Stimulated activated CD4-positive, alpha-beta T cell treated with anti-CD3 and anti-CD28 coated beads, Interleukin-15, amount 100 ng/mL, for 48 hours (primary cell): ENCODE data around the gene ALKAL2.

Experiments used
- DNase-seq, 2 donors: peaks; one replicate each; pipeline ENCODE4 v3.0.0-alpha.2; 2020; ENCODE audit warnings: low read depth in 2 of 2

ALKAL2 gene

GRCh38 chr2:271917-272316 is 16.0 kb downstream of the ALKAL2 start:
- DNase-seq: no peak

- no peak for DNase-seq
Observed at GRCh38 chr2:270861-271260, 17.0 kb downstream of the ALKAL2 start.

- no peak for DNase-seq
Observed at GRCh38 chr2:269356-270030, 18.4 kb downstream of the ALKAL2 start.

GRCh38 chr2:268323-268722 is 19.6 kb downstream of the ALKAL2 start:
- DNase-seq: no peak

- peak; percentile 90 to 92 for DNase-seq
Observed at GRCh38 chr2:264493-265468, 23.1 kb downstream of the ALKAL2 start, which contains the start of gene ACP1. Gene ACP1 (plus strand): TSS chr2:264947. CDS start chr2:264965, 18 bp downstream.

GRCh38 chr2:263774-264492 is 24.0 kb downstream of the ALKAL2 start, which contains the start of gene SH3YL1:
Gene SH3YL1 (minus strand): TSS chr2:264032. CDS start chr2:263984, 48 bp downstream.
- no peak for DNase-seq

GRCh38 chr2:263022-263738 is 24.7 kb downstream of the ALKAL2 start:
- DNase-seq: no peak

GRCh38 chr2:262117-262516 is 25.8 kb downstream of the ALKAL2 start:
- no peak for DNase-seq

- DNase-seq: no peak
Observed at GRCh38 chr2:260507-261161, 27.3 kb downstream of the ALKAL2 start.

GRCh38 chr2:259789-260331 is 28.0 kb downstream of the ALKAL2 start:
- DNase-seq: no peak

GRCh38 chr2:258933-259332 is 29.0 kb downstream of the ALKAL2 start:
- DNase-seq: no peak

GRCh38 chr2:257842-258241 is 30.0 kb downstream of the ALKAL2 start:
- no peak for DNase-seq

GRCh38 chr2:257429-257828 is 30.5 kb downstream of the ALKAL2 start:
- DNase-seq: no peak

- DNase-seq: no peak
Observed at GRCh38 chr2:256094-256493, 31.8 kb downstream of the ALKAL2 start.

- DNase-seq: no peak
Observed at GRCh38 chr2:255195-255594, 32.7 kb downstream of the ALKAL2 start.

- no peak for DNase-seq
Observed at GRCh38 chr2:254241-254640, 33.6 kb downstream of the ALKAL2 start.

- DNase-seq: no peak
Observed at GRCh38 chr2:253202-253638, 34.7 kb downstream of the ALKAL2 start.

GRCh38 chr2:252001-252602 is 35.8 kb downstream of the ALKAL2 start:
- no peak for DNase-seq

GRCh38 chr2:249538-250042 is 38.3 kb downstream of the ALKAL2 start:
- DNase-seq: no peak

GRCh38 chr2:248724-249123 is 39.2 kb downstream of the ALKAL2 start:
- no peak for DNase-seq
